T-cell (primary cell): ENCODE measurements around the gene FAM174B. TPM values are rescaled to one million over a fixed set of nuclear protein-coding genes. Genes with fewer than 3 reads are reported as not detected.
"Not testable (repeated sequence)": the region's sequence is repeated elsewhere in the genome, so short reads cannot be mapped to it uniquely, and the experiment has no call there.

Experiments
- ATAC-seq, 4 experiments: fragments of 200-7000 bp in 3 of 4; fragments of 150-1000 bp in 1 of 4; cut with Tn5 transposase; replicated peaks in 1 of 4; 1 replicate in 3 of 4; 2 replicates in 1 of 4; pipeline ENCODE4 v1.10.0; 2021; ENCODE audit warnings: moderate library complexity in 3 of 4, mild to moderate bottlenecking in 2 of 4, moderate number of reproducible peaks in 1 of 4
- CTCF ChIA-PET, 2 donors: fragments of 300-600 bp; sonication (Branson Sonifier 250); formaldehyde crosslinking; loops; one replicate each; lab custom pipeline; 2022; ENCODE audit warnings: antibody characterized with exemption in 2 of 2; lab: Charles Lee
- POLR2A ChIA-PET, 2 donors: fragments of 300-600 bp; sonication (Branson Sonifier 250); formaldehyde crosslinking; loops; one replicate each; lab custom pipeline; 2022; ENCODE audit warnings: antibody characterized with exemption in 2 of 2; lab: Charles Lee
- DNase-seq, 35 experiments: peaks; one replicate each; pipeline versions ENCODE4 v3.0.0 to v3.0.0-alpha.2; 2013 to 2023
- H3K27ac ChIP-seq: one replicate; pipeline ENCODE4 v1.5.1; 2013; ENCODE audit warnings: low read length
- H3K27me3 ChIP-seq, 2 experiments: replicated peaks in 1 of 2; 1 replicate in 1 of 2; 2 replicates in 1 of 2; pipeline versions ENCODE4 v1.6.1 to v1.7.0; 2013; ENCODE audit warnings: low read length in 1 of 2, mixed read lengths in 1 of 2; ENCODE audit not compliant: control insufficient read depth in 2 of 2, insufficient read depth in 2 of 2; ENCODE audit errors: extremely low read depth in 1 of 2
- H3K36me3 ChIP-seq, 2 donors: 1 replicate in 1 of 2; 2 replicates in 1 of 2; pipeline versions ENCODE4 v1.6.1 to v1.7.0; 2013; ENCODE audit warnings: low read length in 1 of 2; ENCODE audit not compliant: control insufficient read depth in 2 of 2, insufficient read depth in 1 of 2; ENCODE audit errors: extremely low read depth in 1 of 2
- H3K4me1 ChIP-seq, 2 experiments: 1 replicate in 1 of 2; 2 replicates in 1 of 2; pipeline versions ENCODE4 v1.6.1 to v1.7.0; 2013; ENCODE audit warnings: low read length in 2 of 2, mixed read lengths in 1 of 2; ENCODE audit not compliant: insufficient read depth in 2 of 2, control insufficient read depth in 1 of 2; ENCODE audit errors: extremely low read depth in 1 of 2
- H3K4me3 ChIP-seq, 2 donors: 1 replicate in 1 of 2; 2 replicates in 1 of 2; pipeline versions ENCODE4 v1.5.1 to v1.7.0; 2013; ENCODE audit warnings: mild to moderate bottlenecking in 2 of 2, low read length in 1 of 2, moderate library complexity in 1 of 2; ENCODE audit not compliant: control insufficient read depth in 1 of 2; ENCODE audit errors: extremely low read depth in 1 of 2
- H3K9me3 ChIP-seq: 2 replicates; pipeline ENCODE4 v1.7.0; 2013
- H3K27ac Mint-ChIP-seq, 2 donors: one replicate each; pipeline ENCODE4 v1.8.0; 2020 to 2021; ENCODE audit warnings: mild to moderate bottlenecking in 2 of 2, mixed read lengths in 2 of 2
- H3K27me3 Mint-ChIP-seq, 2 donors: one replicate each; pipeline ENCODE4 v1.8.0; 2021 to 2022; ENCODE audit warnings: mixed read lengths in 2 of 2
- H3K36me3 Mint-ChIP-seq: one replicate; pipeline ENCODE4 v1.8.0; 2021; ENCODE audit warnings: mixed read lengths
- H3K4me1 Mint-ChIP-seq, 3 donors: one replicate each; pipeline ENCODE4 v1.8.0; 2020 to 2022; ENCODE audit warnings: mixed read lengths in 3 of 3, mild to moderate bottlenecking in 1 of 3
- H3K4me3 Mint-ChIP-seq, 3 donors: one replicate each; pipeline ENCODE4 v1.8.0; 2020 to 2022; ENCODE audit warnings: mild to moderate bottlenecking in 3 of 3, mixed read lengths in 3 of 3, moderate library complexity in 3 of 3
- H3K9me3 Mint-ChIP-seq, 3 donors: one replicate each; pipeline ENCODE4 v1.8.0; 2020 to 2022; ENCODE audit warnings: mixed read lengths in 3 of 3
- WGBS: methylation state at CpG from one replicate; pipeline ENCODE4 v1.1.5; 2013; ENCODE audit warnings: missing lambda C conversion rate; ENCODE audit not compliant: insufficient coverage; 5-methylcytosine and 5-hydroxymethylcytosine counted together
- total RNA-seq, 35 experiments: library from RNA in 6 of 35; stranded (reverse) in 6 of 35; fragments of 120-200 nt in 1 of 35; gene quantifications; one replicate each; pipeline versions ENCODE4 v1.2.1 to v1.2.4 and lab custom pipeline; 2013 to 2026

FAM174B gene
- total RNA-seq, 5 donors from 2014 or later (not counting 1 experiment from before 2014, with no cell fraction given), result 3.6 to 12.3 (median 4.2) TPM

DNA sequence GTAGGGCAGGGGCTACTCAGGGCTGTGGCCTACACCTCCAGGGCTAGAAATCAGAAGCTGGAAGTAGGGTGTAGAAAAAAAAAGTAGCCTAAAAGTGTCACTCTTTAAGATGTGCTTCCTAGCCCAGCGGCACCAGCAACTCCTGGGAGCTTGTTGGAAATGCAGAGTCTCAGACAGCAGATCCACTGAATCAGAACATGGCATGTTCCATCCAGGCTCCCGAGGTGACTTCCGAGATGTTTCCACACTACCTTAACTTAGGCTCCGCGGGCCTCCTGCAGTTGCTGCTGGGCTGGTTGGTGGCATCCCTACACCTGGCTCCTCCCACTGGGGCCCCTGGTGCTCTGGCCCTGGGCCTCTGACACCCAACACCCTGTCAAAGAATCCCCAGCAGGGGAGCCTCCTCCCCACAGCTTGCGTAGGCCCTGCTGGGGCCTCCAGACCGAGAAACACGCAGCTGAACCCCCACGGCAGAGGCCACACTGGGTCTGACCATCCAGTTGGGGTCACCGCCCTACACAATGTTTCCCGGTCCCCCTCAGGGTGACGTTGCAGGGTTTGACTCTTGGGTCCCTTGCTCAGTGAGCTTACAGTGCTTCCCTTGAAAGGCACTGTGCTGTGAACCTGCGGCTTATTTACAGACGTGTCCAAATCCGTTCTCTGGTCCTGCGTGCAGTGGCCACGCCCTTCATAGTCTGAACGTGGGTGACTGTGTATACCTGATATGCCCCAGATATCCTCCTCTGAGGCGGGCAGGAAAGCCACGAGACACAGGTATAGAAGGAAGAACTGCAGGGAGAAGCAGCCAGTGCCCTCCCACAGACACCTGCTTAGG is 46.5 kb downstream of the FAM174B start:
- CTCF ChIA-PET, result no interaction called here
- H3K4me1 ChIP-seq, result no peaks in the 10 kb centered on the region
- H3K4me3 ChIP-seq, result no peak overlapping the region
- H3K9me3 Mint-ChIP-seq, result no peaks in the 10 kb centered on the region
- no peak overlapping the region for H3K27ac Mint-ChIP-seq
- H3K4me1 Mint-ChIP-seq, result no peaks in the 10 kb centered on the region
- H3K9me3 ChIP-seq, result no peaks in the 10 kb centered on the region
- peaks cover 0 to 26% of the 10 kb centered on the region in 2 experiments for H3K27me3 ChIP-seq
- no peaks in the 10 kb centered on the region for H3K36me3 ChIP-seq
- DNase-seq (no peak), ATAC-seq (no peak)
- H3K4me3 Mint-ChIP-seq, result no peak overlapping the region
- WGBS, result 81% methylated on average over 19 of the region's 20 CpGs
- POLR2A ChIA-PET, result no interaction called here
- no peaks in the 10 kb centered on the region for H3K36me3 Mint-ChIP-seq
- H3K27ac ChIP-seq, result no peak overlapping the region
- peaks cover 4 to 19% of the 10 kb centered on the region in 2 donors for H3K27me3 Mint-ChIP-seq

DNA sequence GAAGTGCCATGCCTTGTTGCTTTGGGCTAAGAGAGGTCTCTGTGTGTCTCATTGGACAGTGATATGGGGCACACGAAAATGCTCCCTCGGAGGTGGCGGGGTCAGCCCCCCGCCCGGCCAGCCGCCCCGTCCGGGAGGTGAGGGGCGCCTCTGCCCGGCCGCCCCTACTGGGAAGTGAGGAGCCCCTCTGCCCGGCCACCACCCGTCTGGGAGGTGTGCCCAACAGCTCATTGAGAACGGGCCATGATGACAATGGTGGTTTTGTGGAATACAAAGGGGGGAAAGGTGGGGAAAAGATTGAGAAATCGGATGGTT is 48.8 kb downstream of the FAM174B start:
- H3K9me3 ChIP-seq, H3K4me3 Mint-ChIP-seq, H3K36me3 Mint-ChIP-seq, H3K27ac ChIP-seq, H3K27ac Mint-ChIP-seq, DNase-seq, H3K4me1 ChIP-seq, CTCF ChIA-PET, H3K36me3 ChIP-seq, H3K4me3 ChIP-seq, ATAC-seq, H3K9me3 Mint-ChIP-seq, H3K4me1 Mint-ChIP-seq, POLR2A ChIA-PET: not testable (repeated sequence)
- peaks cover 4 to 19% of the 10 kb centered on the region in 2 donors for H3K27me3 Mint-ChIP-seq
- H3K27me3 ChIP-seq, result peaks cover 0 to 27% of the 10 kb centered on the region in 2 experiments
- WGBS, result no CpG with 5 or more reads among the region's 15 CpGs

DNA sequence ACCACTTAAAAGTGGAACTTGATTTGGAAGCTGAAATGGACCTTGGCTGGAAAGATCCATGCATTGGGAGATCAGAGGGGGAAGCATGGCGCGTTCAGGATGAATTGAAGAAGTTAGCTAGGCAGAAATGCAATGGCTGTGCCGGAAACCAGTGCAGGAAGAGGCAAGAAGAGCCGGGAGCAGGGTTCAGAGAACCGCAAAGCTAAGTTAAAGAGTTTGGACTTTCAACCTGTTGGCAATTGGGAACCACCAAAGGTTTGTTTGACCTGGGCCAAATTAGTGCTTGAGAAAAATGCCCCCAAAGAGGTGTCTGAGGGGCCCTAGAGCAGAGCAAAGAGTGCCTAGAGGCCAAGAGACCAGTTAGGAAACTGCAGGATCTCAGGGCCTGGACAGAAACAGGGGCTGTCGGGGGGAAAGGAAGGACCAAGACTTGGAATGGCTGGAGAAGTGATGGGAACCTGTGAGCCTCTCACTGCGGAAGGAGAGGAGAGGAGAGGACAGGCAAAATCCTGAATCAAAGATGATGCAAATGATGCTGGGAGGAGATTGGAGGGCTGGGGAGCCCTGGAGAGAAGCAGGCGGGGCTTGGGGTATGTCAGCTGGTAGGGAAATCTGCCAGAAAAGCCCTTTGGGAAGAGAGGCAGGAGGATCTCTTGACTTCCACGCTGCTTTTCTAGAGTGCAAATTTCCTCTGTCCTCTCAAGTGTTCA is 49.3 kb downstream of the FAM174B start:
- WGBS, result 87% methylated on average over 8 of the region's 9 CpGs
- Mint-ChIP-seq H3K36me3 (no peaks in the 10 kb centered on the region), H3K4me3 (no peak overlapping the region), H3K9me3 (no peaks in the 10 kb centered on the region), H3K27ac (no peak overlapping the region), H3K27me3 (peaks cover 4 to 19% of the 10 kb centered on the region in 2 donors), H3K4me1 (no peaks in the 10 kb centered on the region)
- ATAC-seq (no peak), DNase-seq (no peak)
- ChIA-PET POLR2A (no interaction called here), CTCF (no interaction called here)
- Histone ChIP-seq H3K27ac (no peak overlapping the region), H3K27me3 (peaks cover 0 to 27% of the 10 kb centered on the region in 2 experiments), H3K9me3 (no peaks in the 10 kb centered on the region), H3K36me3 (no peaks in the 10 kb centered on the region), H3K4me1 (no peaks in the 10 kb centered on the region), H3K4me3 (no peak overlapping the region)

DNA sequence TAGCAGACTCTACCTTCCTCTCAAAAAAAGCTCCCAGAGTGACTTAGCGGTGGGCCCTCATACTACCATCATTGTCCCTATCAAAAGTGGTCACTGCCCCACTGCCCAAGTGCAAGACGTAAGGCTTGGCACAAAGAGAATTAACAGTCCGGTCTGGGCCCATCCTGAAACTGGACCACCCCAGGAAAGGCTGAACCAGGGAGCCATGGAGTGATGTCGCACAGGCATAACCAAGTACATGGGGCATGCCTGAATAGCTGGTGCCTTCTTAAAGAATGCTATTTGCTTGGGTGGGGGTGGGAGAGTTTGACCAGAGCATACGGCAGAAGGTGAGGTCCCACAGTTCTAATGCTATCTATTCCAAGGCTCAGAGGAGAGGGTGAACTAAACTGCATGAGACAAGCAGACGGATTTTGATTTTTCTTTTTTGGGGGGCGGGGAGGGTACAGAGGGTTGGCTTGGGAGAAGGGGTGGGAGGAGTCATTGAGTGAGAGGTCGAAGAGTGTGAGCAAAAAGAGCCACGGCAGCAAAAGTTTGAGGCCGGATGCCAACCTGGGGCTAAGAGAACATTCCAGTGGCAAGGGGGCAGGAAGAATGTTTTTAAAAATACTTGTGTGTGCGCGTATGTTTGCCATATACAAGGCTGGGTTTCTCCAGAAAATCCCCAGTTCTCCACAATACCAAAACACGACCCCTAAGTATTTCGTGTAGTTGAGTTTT is 50.2 kb downstream of the FAM174B start:
- no peaks in the 10 kb centered on the region for H3K4me1 ChIP-seq
- ChIA-PET CTCF (no interaction called here), POLR2A (no interaction called here)
- ATAC-seq, result no peak
- H3K4me1 Mint-ChIP-seq, result no peaks in the 10 kb centered on the region
- peaks cover 4 to 19% of the 10 kb centered on the region in 2 donors for H3K27me3 Mint-ChIP-seq
- H3K9me3 Mint-ChIP-seq, result no peaks in the 10 kb centered on the region
- no peak overlapping the region for H3K27ac ChIP-seq
- no peak overlapping the region for H3K4me3 ChIP-seq
- no peak overlapping the region for H3K4me3 Mint-ChIP-seq
- no peak for DNase-seq
- H3K27me3 ChIP-seq, result peaks cover 0 to 27% of the 10 kb centered on the region in 2 experiments
- no peaks in the 10 kb centered on the region for H3K9me3 ChIP-seq
- H3K27ac Mint-ChIP-seq, result no peak overlapping the region
- H3K36me3 Mint-ChIP-seq, result no peaks in the 10 kb centered on the region
- WGBS, result 87% methylated on average over 8 of the region's 14 CpGs
- no peaks in the 10 kb centered on the region for H3K36me3 ChIP-seq

DNA sequence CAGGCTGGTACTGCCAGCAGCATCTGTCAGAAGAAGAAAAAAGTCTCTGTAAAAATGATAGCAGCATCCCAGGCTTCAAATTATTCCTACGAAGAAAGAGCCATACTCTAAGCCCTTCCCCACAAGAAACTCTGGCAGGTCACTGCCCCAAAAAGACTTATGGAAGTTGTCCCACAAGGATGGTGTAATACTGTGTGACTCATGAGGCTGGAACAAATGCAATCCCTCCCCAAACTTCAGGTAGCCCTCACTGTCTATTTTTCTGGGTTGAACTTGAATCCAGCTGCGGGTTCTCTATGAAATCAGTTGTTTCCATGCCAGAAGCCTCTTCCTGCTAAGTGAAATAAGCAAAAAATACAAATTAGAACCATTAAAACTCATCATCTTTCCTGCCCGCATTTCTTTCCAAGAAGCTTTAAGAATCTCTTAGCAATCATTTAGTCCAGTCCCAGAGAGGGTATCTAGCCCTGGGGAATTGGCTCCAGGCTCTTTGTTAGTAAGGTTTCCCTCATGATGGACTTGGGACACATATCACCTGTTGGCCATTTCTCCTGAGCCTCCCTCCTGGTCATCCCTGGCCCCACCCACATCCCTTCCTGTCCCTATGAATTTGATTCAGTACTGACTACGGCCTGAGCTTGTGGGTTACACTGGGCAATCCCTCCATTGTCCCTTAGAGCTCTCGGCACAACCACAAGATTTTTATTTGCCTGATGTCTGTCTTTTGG is 51.7 kb downstream of the FAM174B start:
- no peaks in the 10 kb centered on the region for H3K36me3 Mint-ChIP-seq
- H3K9me3 ChIP-seq, result no peaks in the 10 kb centered on the region
- peaks cover 17 to 25% of the 10 kb centered on the region in 2 donors for H3K27me3 Mint-ChIP-seq
- H3K27me3 ChIP-seq, result peaks cover 0 to 15% of the 10 kb centered on the region in 2 experiments
- 100% methylated on average over 1 of the region's 5 CpGs for WGBS
- POLR2A ChIA-PET, result no interaction called here
- H3K27ac ChIP-seq, result no peak overlapping the region
- DNase-seq (no peak), ATAC-seq (no peak)
- no peak overlapping the region for H3K4me3 Mint-ChIP-seq
- H3K4me3 ChIP-seq, result no peak overlapping the region
- no peaks in the 10 kb centered on the region for H3K36me3 ChIP-seq
- H3K4me1 Mint-ChIP-seq, result no peaks in the 10 kb centered on the region
- no peak overlapping the region for H3K27ac Mint-ChIP-seq
- H3K9me3 Mint-ChIP-seq, result no peaks in the 10 kb centered on the region
- CTCF ChIA-PET, result no interaction called here
- no peaks in the 10 kb centered on the region for H3K4me1 ChIP-seq

DNA sequence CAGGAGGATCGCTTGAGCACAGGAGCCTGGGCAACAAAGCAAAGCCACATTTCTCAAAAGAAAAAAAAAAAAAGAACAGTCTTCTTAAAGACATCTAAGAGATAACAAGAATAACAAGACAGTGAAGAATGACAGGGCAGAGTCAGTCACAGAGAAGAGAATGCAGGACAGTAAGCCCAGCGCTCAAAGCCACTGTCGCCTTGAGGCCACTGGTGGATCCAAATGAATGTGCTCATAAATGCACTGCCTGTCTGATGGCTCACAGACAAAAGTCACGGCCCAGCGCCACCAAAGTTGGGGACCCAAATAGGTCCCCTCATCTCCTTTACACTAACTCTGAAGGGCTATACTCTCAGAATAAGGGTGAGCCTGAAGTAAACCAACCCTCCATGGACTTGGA is 52.3 kb downstream of the FAM174B start:
- Histone ChIP-seq H3K36me3 (no peaks in the 10 kb centered on the region), H3K27ac (no peak overlapping the region), H3K27me3 (peaks cover 0 to 15% of the 10 kb centered on the region in 2 experiments), H3K9me3 (no peaks in the 10 kb centered on the region), H3K4me3 (no peak overlapping the region), H3K4me1 (no peaks in the 10 kb centered on the region)
- H3K4me3 Mint-ChIP-seq, result no peak overlapping the region
- POLR2A ChIA-PET, result interaction anchor here in 1 of 2 donors (0.7 kb wide), 1 partner anchor 1443 kb away, joined by 4 read pairs; no protein-coding TSS in a partner anchor
- no peaks in the 10 kb centered on the region for H3K4me1 Mint-ChIP-seq
- CTCF ChIA-PET, result no interaction called here
- ATAC-seq (no peak), DNase-seq (no peak)
- H3K27me3 Mint-ChIP-seq, result peaks cover 19 to 21% of the 10 kb centered on the region in 2 donors
- H3K27ac Mint-ChIP-seq, result no peak overlapping the region
- no peaks in the 10 kb centered on the region for H3K9me3 Mint-ChIP-seq
- WGBS, result 96% methylated on average over 3 of the region's 5 CpGs
- H3K36me3 Mint-ChIP-seq, result no peaks in the 10 kb centered on the region
